GM19455 (cell line): ENCODE results near the gene LITAFD.
"Not testable (repeated sequence)": the region's sequence is repeated elsewhere in the genome, so short reads cannot be mapped to it uniquely, and the experiment has no call there.

Experiments
- ATAC-seq: cut with Tn5 transposase; IDR thresholded peaks from one replicate; pipeline ENCODE4 v1.9.1; 2021; ENCODE audit not compliant: unreplicated experiment

Gene LITAFD

DNA sequence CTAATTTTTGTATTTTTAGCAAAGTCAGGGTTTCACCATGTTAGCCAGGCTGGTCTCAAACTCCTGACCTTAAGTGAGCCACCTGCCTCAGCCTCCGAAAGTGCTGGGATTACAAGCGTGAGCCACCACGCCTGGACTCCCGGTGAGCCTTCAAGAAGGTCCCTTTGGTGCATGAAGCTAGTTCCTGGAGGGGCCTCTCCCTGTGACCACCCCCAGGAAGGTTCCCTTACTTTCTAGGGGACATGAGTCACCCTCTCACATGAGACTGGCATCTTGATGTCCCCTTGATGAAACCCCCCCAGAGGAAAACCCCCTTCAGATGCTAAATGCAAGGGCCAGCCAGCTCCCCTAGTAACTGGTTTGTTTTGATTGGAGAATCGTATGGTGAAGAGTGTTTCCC is 26.2 kb upstream of the LITAFD start:
- ATAC-seq: no peak

DNA sequence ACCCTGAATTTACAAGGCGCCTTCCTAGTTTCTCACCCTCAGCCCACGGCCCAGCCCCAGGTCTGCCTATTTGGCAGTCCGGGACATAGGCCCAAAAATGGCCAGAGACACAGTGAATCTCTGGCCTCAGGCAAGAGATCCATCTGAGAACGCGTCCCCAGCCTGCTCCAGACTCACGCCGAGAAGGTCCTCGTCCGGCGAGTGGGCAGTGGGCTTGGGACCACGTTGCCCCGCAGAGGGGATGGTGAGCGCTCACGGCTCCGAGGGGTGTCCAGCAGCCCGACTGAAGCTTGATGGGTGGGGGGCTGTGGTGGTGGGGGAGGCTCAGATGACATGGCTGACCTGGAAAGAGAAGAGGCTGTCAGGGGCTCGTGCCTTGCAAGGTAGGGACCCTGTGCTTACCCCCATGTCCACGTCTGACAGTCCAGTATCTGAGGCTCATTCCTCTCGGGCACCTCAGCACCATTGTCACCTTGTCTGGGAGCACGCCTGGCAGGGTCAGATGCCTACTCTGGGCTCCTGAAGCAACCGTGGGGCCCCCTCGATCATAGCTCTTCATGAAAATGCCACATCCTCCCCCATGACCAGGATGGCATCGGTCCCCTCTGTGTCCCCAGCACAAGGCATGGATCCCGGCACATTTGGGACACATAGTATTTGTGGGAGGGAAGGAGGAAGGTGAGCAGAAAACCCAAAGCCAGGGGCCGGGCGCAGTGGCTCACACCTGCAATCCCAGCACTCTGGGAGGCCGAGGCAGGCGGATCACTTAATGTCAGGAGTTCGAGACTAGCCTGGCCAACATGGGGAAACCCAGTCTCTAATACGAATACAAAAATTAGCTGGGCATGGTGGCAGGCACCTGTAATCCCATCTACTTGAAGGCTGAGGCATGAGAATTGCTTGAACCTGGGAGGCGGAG is 22.9 kb upstream of the LITAFD start:
- ATAC-seq: no peak

DNA sequence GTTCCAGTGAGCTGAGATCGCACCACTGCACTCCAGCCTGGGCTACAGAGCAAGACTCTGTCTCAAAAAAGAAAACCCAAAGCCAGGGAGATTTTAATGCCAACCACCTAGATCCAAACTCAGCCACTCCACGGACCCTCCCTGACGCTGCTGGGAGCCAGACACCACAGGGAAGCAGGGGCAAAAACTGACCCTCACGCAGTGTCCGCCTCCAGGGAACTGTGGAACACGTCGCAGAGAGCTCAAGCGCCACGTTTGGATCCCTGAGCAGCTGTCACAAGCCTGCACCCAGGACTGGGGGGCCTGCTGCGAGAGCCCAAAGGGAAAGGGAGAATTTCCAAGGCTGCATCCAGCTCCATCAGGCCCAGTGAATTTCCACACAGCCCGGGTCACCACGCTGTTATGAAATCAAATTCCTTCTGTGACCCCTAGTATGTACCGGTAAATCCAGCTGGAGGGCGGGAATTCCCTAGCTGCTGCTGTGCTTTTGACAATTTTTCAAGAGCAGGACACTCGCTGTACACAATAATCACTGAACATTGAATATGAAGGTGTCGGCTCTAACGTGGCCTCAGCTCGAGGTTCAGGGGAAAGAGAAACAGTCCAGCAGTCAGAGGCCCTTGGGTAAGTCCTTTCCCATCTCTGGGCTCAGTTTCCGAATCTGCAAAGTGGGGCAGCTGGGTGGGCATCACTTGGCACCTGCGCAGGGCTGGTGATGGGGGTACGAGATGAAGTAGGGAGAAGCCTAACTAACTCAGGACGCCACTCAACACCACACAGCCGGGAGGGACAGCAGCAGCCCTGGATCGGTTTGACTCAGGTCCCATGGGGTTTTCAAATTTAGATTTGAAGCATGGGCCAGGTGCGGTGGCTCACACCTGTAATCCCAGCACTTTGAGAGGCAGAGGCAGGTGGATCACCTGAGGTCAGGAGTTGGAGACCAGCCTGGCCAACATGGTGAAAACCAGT is 22.0 kb upstream of the LITAFD start:
- ATAC-seq: no peak

DNA sequence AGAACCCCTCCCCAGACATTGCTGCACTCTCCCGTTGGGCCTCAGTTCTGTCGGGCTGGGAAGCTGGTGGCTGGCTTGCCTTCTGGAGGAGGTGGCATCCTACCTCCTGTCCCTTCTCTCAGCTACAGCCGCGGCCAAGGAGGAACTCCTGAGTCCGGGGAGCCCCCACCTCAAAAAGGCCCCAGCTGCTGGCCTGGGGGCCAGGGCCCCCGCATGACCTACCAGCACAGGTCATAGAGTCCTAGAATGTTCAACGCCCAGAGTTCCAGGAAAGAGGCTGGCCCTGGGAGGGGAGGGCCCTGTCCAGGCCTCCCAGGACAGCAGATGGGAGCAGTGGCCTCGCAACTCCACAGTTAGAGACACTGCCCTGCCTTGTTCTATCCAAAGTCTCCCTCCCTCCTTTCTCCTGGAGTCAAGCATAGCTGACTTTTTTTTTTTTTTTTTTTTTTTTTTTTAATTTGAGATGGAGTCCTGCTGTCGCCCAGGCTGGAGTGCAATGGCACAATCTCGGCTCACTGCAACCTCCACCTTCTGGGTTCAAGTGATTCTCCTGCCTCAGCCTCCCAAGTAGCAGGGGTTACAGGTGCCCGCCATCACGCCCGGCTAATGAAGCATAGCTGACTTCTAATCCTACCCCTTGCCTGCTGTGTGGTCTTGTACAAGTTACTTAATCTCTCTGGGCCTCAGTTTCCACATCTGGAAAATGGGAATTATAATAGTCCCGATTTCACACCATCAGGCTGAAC is 20.4 kb upstream of the LITAFD start:
- no peak for ATAC-seq

DNA sequence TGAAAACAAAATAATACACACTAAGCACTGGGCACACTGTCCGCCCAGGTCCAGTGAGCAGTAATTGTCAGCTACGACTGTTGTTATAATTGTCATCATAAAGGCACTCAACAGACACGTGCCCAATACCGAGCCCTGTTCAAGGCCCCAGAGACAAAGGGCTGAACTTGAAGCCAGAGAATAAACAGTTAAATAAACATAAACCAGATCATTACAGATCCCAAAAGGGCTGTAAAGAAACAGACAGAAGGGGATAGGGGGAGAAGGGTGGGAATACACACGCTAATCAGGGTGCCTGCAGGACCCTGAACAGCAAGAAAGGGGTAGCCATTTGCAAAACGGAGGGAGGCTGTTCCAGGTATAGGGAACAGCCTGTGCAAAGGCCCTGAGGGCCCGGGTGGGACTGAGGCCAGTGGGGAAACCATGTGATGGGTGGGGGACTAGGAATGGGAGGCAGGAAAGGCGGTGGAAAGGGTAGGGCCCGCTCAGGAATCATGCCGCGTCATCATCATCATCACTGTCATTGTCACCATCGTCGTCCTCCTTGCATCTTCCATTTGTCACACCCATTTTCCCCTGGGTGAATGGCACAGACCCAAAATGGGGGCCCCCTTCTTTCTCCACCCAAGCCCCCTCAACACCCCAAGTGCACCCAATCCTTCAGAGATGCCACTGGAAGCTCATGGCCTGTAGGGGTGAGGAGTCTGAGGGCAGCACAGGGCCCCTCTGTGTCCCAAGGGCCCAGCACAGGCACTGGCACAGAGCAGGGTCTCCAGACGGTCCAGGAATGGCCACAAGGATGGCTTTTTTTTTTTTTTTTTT is 19.6 kb upstream of the LITAFD start:
- no peak for ATAC-seq

DNA sequence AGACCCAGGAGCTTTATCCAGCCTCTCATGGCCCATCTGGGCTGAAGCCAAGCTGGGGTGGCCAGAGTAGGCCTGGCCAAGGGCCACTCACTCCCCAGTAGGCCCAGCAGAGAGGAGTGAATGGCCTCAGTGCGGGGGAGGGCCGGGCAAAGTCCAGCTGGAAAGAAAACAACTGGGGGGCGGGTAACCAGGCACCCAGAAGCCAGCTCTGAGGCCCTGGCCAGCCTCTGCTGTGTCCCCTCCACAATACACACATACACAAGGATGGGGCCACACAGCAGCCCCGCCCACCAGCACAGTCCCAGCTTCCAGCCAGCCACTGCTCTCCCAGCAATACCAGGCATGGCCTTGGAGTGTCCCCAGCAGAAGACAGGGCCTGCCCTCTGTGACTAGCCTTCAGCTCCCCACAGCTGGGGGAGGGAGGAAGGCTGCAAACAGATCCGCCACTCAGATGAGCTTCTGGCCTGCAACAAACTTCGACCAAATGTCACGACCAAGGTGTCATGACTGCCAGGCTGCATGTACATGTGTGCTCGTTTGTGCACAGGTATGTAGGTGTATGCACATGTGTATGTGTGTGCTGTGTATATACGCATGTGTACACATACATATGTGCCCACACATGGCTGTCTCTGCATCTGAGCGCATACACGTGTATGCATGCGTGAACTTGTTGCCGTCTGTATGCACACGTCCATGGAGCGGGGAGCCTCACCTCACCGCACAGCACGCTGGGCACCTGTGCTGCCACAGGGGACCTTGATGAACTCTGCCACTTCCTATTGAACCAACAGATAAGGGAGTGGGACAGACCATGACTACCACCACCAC is 18.3 kb upstream of the LITAFD start:
- ATAC-seq: no peak

DNA sequence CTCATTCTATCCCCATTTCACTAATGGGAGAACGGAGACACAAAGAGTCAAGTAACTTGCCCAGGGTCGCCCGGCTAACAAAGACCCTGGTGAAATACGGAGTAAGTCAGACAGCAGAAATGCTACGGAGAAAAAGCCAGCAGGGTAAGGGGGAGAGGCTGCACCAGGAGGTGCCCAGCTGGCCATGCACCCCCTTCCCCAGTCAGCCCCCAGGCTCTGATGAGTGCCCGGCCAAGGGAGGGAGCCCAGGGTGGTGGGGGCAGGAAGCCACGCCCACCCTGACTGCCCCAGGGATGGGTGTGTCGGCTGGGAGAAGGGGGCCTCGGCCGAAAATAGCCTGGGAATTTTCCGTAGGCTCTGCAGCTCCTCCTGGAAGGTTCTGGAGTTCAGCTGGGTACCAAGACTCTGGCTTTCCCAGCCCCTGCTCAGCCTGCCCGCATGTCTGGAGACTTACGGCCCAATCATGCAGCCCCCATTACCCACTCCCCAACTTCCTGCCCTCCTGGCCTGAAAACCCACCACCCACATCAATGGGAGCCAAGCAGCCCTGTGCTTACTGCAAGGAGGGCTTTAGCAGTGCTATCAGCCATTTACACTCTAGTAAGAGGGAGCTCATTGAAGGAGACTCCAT is 17.6 kb upstream of the LITAFD start:
- ATAC-seq: no peak

DNA sequence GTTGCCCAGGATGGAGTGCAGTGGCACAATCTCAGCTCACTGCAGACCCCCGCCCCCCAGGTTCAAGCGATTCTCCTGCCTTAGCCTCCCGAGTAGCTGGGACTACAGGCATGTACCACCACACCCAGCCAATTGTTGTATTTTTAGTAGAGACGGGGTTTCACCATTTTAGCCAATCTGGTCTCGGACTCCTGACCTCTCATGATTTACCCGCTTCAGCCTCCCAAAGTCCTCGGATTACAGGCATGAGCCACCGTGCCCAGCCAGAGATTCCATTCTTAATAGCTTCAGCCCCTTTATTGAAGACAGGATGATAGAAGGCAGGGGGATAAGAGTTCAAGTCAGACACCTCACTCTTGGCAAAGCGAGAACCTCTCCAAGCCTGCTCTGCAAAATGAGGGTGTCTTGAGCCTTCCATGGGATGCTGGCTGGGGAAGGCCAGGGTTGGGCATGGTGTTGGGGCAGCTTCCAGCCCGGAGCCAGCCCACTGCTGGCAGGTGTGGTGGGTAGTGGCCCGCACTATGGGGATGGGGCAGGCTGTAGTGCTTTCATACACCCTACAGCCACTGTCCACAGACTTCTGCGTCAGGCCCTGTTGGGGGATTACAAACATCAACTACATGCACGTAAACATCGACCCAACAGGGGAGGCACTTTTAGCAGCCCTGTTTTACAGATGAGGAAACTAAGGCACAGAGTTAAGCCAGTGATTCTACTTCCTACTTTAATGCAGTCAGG is 16.8 kb upstream of the LITAFD start:
- ATAC-seq: no peak

DNA sequence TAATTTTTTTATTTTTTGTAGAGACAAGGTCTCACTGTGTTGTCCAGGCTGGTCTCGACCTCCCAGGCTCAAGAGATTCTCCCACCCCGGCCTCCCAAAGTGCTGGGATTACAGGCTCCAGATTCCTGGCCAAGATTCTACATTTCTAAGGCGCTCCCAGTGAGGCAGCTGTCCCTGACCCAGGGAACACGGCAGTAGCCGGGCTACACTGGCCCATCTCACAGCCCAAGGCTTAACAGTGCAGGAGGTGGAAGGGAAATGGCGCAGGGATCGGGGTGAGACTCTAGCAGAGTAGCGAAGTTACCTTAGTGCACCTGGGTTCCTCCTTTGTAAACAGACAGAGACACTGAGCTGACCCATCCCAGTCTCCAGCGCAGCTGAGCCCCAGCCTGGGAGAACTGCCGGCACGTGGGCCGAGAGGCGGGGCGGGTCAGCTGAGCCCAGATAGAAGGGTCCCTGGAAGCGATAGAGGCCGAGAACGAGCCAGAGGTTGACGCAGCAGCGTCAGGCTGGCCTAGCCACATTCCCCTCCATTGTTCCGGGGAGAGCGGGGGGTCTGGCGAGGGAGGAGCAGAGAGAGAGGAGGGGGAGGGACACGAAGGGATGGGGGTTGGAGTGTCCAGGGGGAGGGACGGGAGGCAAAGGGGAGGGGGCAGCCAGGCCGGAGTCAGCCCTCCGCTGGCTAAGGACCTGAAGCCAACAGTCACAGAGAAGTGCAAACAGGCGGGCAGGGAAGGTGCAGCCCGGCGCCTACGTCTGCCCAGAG is 15.8 kb upstream of the LITAFD start:
- no peak for ATAC-seq

DNA sequence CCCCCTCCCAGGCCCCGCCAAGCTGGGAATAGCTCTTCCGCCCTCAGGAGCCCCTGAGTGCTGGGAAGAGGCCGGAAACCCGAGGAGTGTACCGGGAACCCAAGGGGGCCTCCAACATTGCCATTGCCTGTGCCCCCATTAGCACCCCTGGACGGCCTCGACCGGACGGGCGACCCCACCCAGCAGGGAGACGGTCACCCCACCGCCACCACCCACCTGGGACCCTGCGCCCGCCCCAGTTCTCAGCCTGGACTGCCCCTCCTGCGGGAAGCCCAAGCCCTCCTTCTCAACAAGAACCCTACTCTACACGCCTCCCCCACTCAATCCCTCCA is 15.3 kb upstream of the LITAFD start:
- ATAC-seq: no peak

DNA sequence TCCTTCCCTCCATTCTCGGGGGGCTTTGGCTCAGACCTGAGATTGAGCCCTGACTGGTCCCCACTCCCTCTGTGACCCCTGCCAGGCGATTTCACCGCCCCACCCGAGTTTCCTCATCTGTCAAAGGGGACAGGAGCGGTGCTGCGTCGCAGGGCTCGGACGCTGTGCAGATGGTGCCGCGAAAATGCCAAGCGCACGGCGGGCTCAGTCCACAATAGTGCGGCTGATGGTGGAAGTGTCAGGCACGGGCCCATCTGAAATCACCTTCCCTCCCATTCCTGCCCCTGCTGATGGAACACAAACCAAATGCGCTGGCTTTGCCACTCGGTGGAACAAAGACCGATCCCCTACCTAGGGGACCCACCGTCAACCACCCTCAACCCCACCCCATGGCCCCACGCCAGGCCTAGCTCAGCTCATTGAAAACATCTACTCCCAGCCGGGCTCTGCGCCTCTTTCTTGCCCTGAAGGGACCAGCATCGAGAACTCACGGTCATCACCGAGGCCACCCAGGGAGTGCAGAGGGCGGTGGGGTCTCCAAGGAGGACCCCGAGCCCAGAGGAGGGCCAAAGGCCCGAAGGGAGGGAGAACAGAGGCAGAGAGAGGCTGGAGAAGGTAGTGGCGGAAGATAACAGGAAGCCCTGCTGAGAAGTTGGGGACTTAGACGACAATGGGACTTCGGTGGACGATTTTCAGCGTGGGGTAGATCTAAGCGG is 14.8 kb upstream of the LITAFD start:
- no peak for ATAC-seq

DNA sequence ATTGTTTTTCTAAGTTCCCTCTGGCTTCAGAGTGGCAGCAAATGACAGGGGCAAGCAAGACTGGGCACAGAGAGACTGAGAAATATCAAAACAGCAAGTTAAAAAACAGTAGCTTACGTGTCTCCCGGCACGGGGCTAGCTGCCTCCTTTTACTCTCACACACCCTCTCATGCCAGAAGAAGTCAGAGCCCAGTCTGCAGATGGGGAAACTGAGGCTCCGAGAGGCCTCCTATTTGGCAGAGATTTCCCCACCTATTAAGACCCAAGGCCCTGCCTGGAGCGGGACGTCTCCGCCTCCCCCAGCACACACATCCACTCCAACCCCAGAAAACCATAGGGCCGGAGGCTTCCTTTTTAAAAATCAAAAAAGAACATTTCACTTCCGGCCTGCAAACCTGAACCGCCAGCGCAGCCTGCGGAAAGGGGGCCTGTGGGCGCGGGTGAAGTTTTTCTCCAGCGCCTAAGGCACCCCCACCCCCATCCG is 14.2 kb upstream of the LITAFD start:
- ATAC-seq: no peak

DNA sequence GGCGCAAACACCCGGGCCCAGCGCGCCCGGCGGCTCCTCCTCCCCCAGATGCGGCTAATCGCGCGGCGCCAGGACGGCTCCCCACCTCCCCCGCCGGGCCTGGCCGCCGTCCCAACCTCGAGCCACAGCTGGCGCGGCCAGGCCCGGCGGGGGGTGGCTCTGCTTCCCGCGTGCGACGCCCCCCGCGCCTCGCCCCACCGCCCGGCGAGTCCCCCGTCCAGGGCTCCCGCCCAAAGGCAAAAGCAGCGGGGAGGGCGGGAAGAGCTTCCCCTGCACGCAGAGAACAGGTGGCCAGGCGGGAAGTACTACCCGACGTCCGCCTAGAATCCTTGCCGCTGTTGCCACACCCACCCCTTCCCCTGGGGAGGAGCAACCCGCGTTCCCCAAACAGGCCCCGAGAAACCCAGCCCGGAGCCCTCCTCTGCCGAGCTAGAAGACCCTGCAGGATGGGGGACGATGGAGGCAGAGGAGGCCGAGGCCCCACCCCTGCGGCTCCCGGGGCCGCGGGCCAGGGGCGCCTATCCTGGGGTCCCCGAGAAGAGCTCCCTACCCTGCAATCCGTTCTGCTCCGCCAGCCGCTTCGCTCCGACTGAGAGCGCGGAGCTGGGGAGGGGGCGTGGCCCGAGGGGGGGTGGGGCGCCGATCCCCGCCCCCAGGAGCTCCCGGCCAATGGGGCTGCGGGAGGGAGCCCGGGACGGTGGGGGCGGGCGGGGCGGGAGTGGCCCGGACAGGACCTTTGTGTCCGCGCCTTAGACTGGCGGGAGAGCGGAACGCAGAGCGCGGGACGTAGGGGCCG is 13.5 kb upstream of the LITAFD start, which contains the start of gene CARHSP1:
CARHSP1 (minus strand) TSS at position 591 of the 796 bp plus-strand sequence. CDS start 9,678 bp downstream, outside the sequence.
- peak; percentile 74 for ATAC-seq

DNA sequence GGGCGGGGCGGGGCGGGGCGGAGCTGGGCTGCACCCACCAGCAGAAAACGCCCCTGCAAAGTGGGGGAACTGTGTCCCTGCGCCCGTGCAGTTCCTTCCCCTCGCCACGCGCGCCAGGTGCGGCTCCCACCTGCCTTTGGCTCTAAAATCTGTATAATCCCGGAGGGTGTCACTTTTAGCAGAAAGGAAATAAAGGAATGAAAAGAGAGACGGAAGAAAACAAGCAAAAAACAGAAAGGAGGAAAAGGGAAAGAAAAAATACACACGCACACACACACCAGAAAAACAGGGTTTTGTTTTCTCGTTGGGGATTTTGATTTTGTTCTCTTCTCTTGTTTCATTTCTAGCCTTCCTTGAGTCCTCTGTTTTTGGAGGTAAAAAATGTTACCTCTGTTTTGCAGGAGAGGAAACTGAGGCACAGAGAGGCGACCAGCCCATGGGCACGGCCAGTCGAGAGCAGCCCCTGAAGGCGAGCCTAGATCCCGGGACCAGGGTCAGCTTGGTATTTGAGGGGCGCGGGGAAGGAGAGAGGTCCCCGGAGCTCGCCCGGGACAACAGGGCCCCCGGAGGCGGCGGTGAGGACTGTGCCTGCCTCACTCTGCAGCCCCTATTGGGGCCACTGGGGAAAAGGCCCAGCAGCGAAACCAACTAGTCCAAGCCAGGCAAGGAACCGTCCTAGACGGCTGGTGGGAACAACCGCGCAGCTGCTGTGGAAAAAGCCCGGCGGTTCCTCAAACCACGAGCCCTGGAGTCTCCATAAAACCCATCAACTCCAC is 12.8 kb upstream of the LITAFD start:
- no peak for ATAC-seq

DNA sequence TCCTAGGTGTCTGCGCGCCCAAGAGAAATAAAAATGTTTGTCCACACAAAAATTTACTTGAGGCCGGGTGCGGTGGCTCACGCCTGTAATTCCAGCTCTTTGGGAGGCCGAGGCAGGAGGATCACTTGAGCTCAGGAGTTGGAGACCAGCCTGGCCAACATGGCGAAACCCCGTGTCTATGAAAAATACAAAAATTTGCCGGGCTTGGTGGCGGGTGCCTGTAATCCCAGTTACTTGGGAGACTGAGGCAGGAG is 12.2 kb upstream of the LITAFD start:
- not testable (repeated sequence) for ATAC-seq
